SK-N-SH treated with all-trans-retinoic acid at 6 μM for 48 hours (cell line): Measurements from ENCODE around the gene ADARB2.

Source experiments
- CSDC2 ChIP-seq: fragments of 250-450 bp; sonication (Bioruptor Pico); IDR thresholded peaks from 2 replicates; pipeline ENCODE4 v1.5.0; 2020; ENCODE audit warnings: mild to moderate bottlenecking, moderate library complexity
- CSRNP3 ChIP-seq: fragments of 250-450 bp; sonication (Bioruptor Pico); IDR thresholded peaks from 2 replicates; pipeline ENCODE4 v1.5.1; 2021; ENCODE audit warnings: mild to moderate bottlenecking, moderate library complexity
- OSR1 ChIP-seq: fragments of 250-450 bp; sonication (Bioruptor Pico); IDR thresholded peaks from 2 replicates; pipeline ENCODE4 v1.8.0; 2022; ENCODE audit warnings: moderate library complexity, mild to moderate bottlenecking, inconsistent platforms
- PATZ1 ChIP-seq: fragments of 250-450 bp; sonication (Bioruptor Pico); IDR thresholded peaks from 2 replicates; pipeline ENCODE4 v1.8.0; 2020; ENCODE audit warnings: mild to moderate bottlenecking, moderate library complexity, borderline replicate concordance
- RARB ChIP-seq: fragments of 250-450 bp; sonication (Bioruptor Pico); IDR thresholded peaks from 2 replicates; pipeline ENCODE4 v1.8.0; 2021; ENCODE audit warnings: mild to moderate bottlenecking, moderate library complexity
- TOX ChIP-seq: fragments of 250-450 bp; sonication (Bioruptor Pico); IDR thresholded peaks from 2 replicates; pipeline ENCODE4 v1.8.0; 2021; ENCODE audit warnings: mild to moderate bottlenecking, moderate library complexity, borderline replicate concordance
- TSHZ2 ChIP-seq: fragments of 250-450 bp; sonication (Bioruptor Pico); IDR thresholded peaks from 2 replicates; pipeline ENCODE4 v1.5.0; 2020; ENCODE audit warnings: mild to moderate bottlenecking, moderate library complexity
- ZC3H10 ChIP-seq: fragments of 250-450 bp; sonication (Bioruptor Pico); IDR thresholded peaks from 2 replicates; pipeline ENCODE4 v1.5.1; 2021; ENCODE audit warnings: mild to moderate bottlenecking, moderate library complexity
- ZFP3 ChIP-seq: fragments of 250-450 bp; sonication (Bioruptor Pico); IDR thresholded peaks from 2 replicates; pipeline ENCODE4 v1.5.0; 2020; ENCODE audit warnings: mild to moderate bottlenecking, moderate library complexity
- ZFP30 ChIP-seq: fragments of 450-650 bp; formaldehyde crosslinking; IDR thresholded peaks from 2 replicates; pipeline ENCODE4 v1.5.0; 2022; ENCODE audit warnings: mild to moderate bottlenecking, moderate library complexity
- ZNF565 ChIP-seq: fragments of 450-650 bp; formaldehyde crosslinking; conservative IDR thresholded peaks from 2 replicates; pipeline ENCODE4 v1.5.0; 2020; ENCODE audit warnings: low read depth, mild to moderate bottlenecking, moderate library complexity

- TF ChIP-seq RARB (CRISPR knock-in tag) (no peak), ZFP30 (CRISPR knock-in tag) (no peak), OSR1 (CRISPR knock-in tag) (no peak), PATZ1 (CRISPR knock-in tag) (no peak), CSRNP3 (CRISPR knock-in tag) (no peak), ZNF565 (CRISPR knock-in tag) (no peak), CSDC2 (CRISPR knock-in tag) (no peak), ZC3H10 (CRISPR knock-in tag) (no peak), TOX (CRISPR knock-in tag) (no peak), ZFP3 (CRISPR knock-in tag) (no peak), TSHZ2 (CRISPR knock-in tag) (no peak)
These were observed 59.9 kb downstream of the ADARB2 start for GRCh38 chr10:1677307-1677939.
